Cardiac muscle cell (in vitro differentiated cells and primary cell): ENCODE measurements around the gene PHF14. TPM values are rescaled to one million over a fixed set of nuclear protein-coding genes. Genes with fewer than 3 reads are reported as not detected.
"Not testable (repeated sequence)": the region's sequence is repeated elsewhere in the genome, so short reads cannot be mapped to it uniquely, and the experiment has no call there.

ENCODE experiments used
- DNase-seq, 2 donors: peaks; one replicate each; pipeline versions ENCODE4 v3.0.0 to v3.0.0-alpha.2; 2010 to 2017; ENCODE audit warnings: low read depth in 1 of 2, low spot score in 1 of 2
- H3K27ac ChIP-seq: fragments of 200-600 bp; sonication (generic); 2 replicates; pipeline ENCODE4 v1.5.1; 2016
- H3K27me3 ChIP-seq: fragments of 200-600 bp; sonication (generic); 2 replicates; pipeline ENCODE4 v1.6.0; 2016; ENCODE audit warnings: control low read depth
- H3K36me3 ChIP-seq: fragments of 200-600 bp; sonication (generic); 2 replicates; pipeline ENCODE4 v1.5.1; 2016; ENCODE audit warnings: control low read depth
- H3K4me1 ChIP-seq: fragments of 200-600 bp; sonication (generic); 2 replicates; pipeline ENCODE4 v1.8.1; 2017; ENCODE audit warnings: low read depth, mild to moderate bottlenecking, mixed run types
- H3K4me3 ChIP-seq: fragments of 200-600 bp; sonication (generic); 2 replicates; pipeline ENCODE4 v1.5.1; 2016; ENCODE audit warnings: mild to moderate bottlenecking
- H3K9me3 ChIP-seq: fragments of 200-600 bp; sonication (generic); 2 replicates; pipeline ENCODE4 v1.5.1; 2017; ENCODE audit warnings: low read depth, mild to moderate bottlenecking, control low read depth
- polyA plus RNA-seq: library from polyadenylated mRNA; unstranded; fragments of >200 nt; fragmentation: Nextera tagmentation; extraction: Ambion mirVana; gene quantifications from 2 replicates; pipeline ENCODE4 v1.2.1, GENCODE V29; 2016
- total RNA-seq: library from RNA; depleted of rRNA; stranded (reverse); fragments of >200 nt; gene quantifications from 2 replicates; pipeline ENCODE4 v1.2.3, GENCODE V29; 2016
- TF ChIP-seq, protein P1 (sequence below): IDR thresholded peaks from 2 replicates; pipeline ENCODE4 v1.5.1; 2012; ENCODE audit warnings: low read depth, mild to moderate bottlenecking, low read length

Gene PHF14
- total and polyA plus RNA-seq, 2 experiments from 2014 or later = 28.6 to 31.2 TPM

DNA sequence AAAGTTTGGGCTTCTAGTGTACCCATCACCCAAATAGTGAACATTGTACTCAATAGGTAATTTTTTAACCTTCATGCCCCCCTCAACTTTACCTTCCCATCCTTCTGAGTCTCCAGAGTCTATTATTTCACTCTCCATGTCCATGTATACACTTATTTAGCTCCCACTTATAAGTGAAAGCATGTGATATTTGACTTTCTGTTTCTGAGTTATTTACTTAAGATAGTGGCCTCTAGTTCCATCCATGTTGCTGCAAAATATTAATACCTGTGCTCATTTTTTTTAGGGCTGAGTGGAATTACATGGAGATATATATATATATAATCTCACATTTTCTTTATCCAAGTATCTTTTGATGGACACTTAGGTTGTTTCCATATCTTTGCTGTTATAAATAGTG is 21.1 kb upstream of the PHF14 start:
- DNase-seq = no peak
- Histone ChIP-seq H3K4me1 (peaks cover 4% of the 10 kb centered on the region), H3K4me3 (no peak overlapping the region), H3K36me3 (no peaks in the 10 kb centered on the region), H3K27ac (no peak overlapping the region), H3K27me3 (no peaks in the 10 kb centered on the region), H3K9me3 (no peaks in the 10 kb centered on the region)
- TF ChIP-seq, protein P1, sequence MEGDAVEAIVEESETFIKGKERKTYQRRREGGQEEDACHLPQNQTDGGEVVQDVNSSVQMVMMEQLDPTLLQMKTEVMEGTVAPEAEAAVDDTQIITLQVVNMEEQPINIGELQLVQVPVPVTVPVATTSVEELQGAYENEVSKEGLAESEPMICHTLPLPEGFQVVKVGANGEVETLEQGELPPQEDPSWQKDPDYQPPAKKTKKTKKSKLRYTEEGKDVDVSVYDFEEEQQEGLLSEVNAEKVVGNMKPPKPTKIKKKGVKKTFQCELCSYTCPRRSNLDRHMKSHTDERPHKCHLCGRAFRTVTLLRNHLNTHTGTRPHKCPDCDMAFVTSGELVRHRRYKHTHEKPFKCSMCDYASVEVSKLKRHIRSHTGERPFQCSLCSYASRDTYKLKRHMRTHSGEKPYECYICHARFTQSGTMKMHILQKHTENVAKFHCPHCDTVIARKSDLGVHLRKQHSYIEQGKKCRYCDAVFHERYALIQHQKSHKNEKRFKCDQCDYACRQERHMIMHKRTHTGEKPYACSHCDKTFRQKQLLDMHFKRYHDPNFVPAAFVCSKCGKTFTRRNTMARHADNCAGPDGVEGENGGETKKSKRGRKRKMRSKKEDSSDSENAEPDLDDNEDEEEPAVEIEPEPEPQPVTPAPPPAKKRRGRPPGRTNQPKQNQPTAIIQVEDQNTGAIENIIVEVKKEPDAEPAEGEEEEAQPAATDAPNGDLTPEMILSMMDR = no peak

DNA sequence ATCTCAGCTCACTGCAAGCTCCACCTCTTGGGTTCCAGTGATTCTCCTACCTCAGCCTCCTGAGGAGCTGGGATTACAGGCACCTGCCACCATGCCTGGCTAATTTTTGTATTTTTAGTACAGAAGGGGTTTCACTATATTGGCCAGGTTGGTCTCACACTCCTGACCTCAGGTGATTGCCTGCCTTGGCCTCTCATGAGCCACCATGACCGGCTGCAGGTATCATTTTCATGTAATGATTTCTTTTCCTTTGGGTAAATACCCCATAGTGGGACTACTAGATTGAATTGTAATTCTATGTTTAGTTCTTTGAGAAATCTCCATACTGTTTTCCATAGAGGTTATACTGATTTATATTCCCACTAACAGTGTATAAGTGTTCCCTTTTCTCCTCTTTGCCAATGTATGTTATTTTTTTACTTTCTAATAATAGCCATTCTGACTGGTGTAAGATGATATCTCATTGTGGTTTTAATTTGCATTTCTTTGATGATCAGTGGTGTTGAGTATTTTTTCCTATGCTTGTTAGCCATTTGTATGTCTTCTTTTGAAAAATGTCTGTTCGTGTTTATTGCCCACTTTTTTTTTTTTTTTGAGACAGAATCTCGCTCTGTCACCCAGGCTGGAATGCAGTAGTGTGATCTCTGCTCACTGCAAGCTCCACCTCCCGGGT is 20.5 kb upstream of the PHF14 start:
- H3K4me1 ChIP-seq, H3K9me3 ChIP-seq, H3K36me3 ChIP-seq, DNase-seq, H3K27ac ChIP-seq, H3K27me3 ChIP-seq, H3K4me3 ChIP-seq: not testable (repeated sequence)

DNA sequence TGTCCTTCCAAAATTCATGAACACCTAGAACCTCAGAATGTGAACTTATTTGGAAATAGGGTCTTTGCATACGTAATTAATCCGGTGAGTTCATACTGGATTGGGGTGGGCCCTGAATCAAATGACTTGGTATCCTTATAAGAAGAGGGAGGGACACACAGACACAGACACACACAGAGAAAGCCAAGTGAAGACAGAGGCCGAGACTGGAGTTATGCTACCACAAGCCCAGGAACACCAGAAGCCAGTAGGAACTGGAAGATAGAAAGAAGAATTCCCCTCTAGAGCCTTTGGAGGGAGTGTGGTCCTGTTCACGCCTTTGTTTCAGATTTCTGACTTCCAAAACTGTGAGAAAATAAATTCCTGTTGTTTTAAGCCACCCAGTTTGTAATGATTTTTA is 17.1 kb upstream of the PHF14 start:
- Histone ChIP-seq H3K4me3 (no peak overlapping the region), H3K4me1 (no peaks in the 10 kb centered on the region), H3K36me3 (no peaks in the 10 kb centered on the region), H3K9me3 (no peaks in the 10 kb centered on the region), H3K27ac (no peak overlapping the region), H3K27me3 (no peaks in the 10 kb centered on the region)
- TF ChIP-seq, protein P1 = no peak
- no peak for DNase-seq

DNA sequence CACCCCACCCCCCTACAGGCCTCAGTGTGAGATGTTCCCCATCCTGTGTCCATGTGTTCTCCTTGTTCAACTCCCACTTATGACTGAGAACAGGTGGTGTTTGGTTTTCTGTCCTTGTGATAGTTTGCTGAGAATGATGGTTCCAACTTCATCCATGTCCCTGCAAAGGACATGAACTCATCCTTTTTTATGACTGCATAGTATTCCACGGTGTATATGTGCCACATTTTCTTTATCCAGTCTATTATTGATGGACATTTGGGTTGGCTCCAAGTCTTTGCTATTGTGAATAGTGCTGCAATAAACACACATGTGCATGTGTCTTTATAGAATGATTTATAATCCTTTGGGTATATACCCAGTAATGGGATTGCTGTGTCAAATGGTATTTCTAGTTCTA is 13.4 kb upstream of the PHF14 start:
- H3K27me3 ChIP-seq, H3K4me1 ChIP-seq, H3K4me3 ChIP-seq, H3K9me3 ChIP-seq, H3K27ac ChIP-seq, DNase-seq, H3K36me3 ChIP-seq: not testable (repeated sequence)

DNA sequence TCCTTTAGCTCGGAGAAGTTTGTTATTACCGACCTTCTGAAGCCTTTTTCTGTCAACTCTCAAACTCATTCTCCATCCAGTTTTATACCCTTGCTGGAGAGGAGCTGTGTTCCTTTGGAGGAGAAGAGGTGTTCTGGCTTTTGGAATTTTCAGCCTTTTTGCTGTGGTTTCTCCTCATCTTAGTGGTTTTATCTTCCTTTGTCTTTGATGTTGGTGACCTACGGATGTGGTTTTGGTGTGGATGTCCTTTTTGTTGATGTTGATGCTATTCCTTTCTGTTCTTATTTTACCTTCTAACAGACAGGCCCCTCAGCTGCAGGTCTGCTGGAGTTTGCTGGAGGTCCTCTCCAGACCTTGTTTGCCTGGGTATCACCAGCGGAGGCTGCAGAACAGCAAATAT is 8.7 kb upstream of the PHF14 start:
- not testable (repeated sequence) for H3K9me3 ChIP-seq, H3K4me3 ChIP-seq, H3K27me3 ChIP-seq, H3K4me1 ChIP-seq, H3K36me3 ChIP-seq, DNase-seq, H3K27ac ChIP-seq

DNA sequence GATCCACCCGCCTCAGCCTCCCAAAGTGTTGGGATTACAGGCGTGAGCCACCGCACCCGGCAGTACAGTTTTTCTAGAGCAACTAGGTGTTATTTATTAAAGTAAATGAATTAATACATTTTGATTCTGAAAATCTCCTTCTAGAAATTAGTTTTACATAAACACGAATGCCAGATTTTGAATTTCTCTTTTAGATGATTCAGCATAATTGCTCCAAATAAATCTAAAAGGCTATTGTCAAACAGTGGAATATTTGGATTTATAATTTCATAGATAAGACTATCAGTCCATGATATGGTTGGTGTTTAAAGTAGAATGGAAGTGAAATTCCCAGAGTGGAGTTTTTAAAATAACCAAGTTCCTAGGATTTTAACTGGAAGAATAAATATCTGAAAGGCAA is 1.5 kb upstream of the PHF14 start:
- TF ChIP-seq, protein P1 = no peak
- Histone ChIP-seq H3K27me3 (no peaks in the 10 kb centered on the region), H3K27ac (no peak overlapping the region), H3K36me3 (no peaks in the 10 kb centered on the region), H3K4me1 (peaks cover 6% of the 10 kb centered on the region), H3K9me3 (no peaks in the 10 kb centered on the region), H3K4me3 (no peak overlapping the region)
- DNase-seq = no peak

GRCh38 chr7:10973942-10974911 is 555 bp downstream of the PHF14 start:
- H3K4me1 ChIP-seq = peaks cover 6% of the 10 kb centered on the region
- TF ChIP-seq, protein P1 = no peak
- no peaks in the 10 kb centered on the region for H3K36me3 ChIP-seq
- no peaks in the 10 kb centered on the region for H3K27me3 ChIP-seq
- peak overlapping the region; percentile 87 for H3K27ac ChIP-seq
- no peaks in the 10 kb centered on the region for H3K9me3 ChIP-seq
- H3K4me3 ChIP-seq = peak overlapping the region; percentile 79
- peak; percentile 40 to 62 for DNase-seq
